Esophagus muscularis mucosa (tissue), 3 donors: ENCODE measurements around the gene RIC8B.

Experiments used
- CTCF ChIP-seq, 3 experiments: fragments of 200-600 bp in 2 of 3; fragments of 450-650 bp in 1 of 3; sonication (generic) in 2 of 3; IDR thresholded peaks; one replicate each; pipeline ENCODE4 v1.5.1; 2017 to 2019; ENCODE audit warnings: antibody characterized with exemption in 3 of 3, mild to moderate bottlenecking in 2 of 3, moderate library complexity in 1 of 3
- POLR2AphosphoS5 ChIP-seq, 2 donors: sonication (generic); formaldehyde crosslinking; IDR thresholded peaks; one replicate each; pipeline ENCODE4 v1.6.1; 2017; ENCODE audit warnings: antibody characterized with exemption in 2 of 2

GRCh38 chr12:106804668-106805067 is 30.2 kb downstream of the RIC8B start:
- TF ChIP-seq CTCF (IDR thresholded peaks at IDR 0.05) (no peak), POLR2AphosphoS5 (IDR thresholded peaks at IDR 0.05) (no peak)
